ENCODE data around the gene TOPBP1.

The TOPBP1 gene

DNA sequence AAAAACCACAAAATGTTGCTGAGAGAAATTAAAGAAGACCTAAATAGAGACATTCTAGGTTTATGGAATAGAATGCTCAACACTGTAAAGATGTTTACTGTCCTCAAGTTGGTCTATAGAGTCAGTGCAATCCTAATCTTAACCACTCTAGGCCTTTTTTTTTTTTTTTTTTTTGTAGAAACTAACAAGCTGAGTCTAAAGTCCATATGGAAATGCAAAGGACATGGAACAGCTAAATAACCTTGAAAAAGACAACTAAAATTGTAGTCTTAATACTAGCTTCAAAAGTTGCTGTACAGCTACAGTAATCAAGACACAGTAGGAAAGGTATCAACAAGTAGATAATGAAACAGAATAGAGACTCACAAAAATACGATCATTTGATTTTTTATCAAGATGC, 55.4 kb downstream of the TOPBP1 start:
- DNase-seq, result no peak

GRCh38 chr3:133600572-133601081, 61.1 kb downstream of the TOPBP1 start:
- DNase-seq, result no peak

GRCh38 chr3:133599280-133599679, 62.5 kb downstream of the TOPBP1 start:
- peak; percentile 86 for DNase-seq

DNA sequence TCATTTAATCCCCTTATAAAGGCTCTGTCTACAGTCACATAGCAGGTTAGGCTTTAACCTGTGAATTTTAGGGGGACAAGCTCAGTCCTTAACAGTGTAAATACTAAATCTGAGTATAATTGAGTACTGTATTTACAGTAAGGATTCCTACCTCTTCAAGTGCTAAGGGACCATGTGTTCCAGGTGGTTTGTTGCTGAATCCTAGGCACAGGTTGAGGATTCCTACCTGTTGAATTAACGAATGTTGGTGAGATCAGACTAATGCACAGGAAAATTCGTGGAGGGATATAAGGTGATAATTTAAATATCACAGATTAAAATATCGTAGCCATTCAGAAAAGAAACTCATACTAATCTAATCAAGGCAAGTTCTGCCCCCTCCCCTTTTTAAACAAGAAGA, 63.3 kb downstream of the TOPBP1 start:
- DNase-seq, result no peak

DNA sequence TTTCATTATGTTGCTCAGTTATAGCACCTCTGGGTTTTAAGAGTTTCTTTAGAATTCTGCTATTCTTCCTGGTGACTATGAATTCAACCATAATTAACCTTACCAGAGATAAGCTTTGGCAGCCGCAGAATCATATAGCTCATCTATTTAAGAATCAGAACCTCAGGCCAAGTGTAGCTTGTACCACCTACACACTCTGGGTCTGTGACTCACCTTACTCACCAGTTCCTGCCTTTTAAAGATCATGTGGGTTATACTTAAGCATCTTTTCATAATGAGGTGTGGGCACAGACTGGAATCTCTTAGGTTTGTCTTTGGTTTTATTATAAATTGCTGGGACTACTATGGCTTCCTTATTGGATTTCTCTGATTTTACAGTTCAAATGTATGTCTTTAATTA, 66.4 kb downstream of the TOPBP1 start:
- no peak for DNase-seq

GRCh38 chr3:133593243-133593642, 68.5 kb downstream of the TOPBP1 start:
- DNase-seq, result no peak

DNA sequence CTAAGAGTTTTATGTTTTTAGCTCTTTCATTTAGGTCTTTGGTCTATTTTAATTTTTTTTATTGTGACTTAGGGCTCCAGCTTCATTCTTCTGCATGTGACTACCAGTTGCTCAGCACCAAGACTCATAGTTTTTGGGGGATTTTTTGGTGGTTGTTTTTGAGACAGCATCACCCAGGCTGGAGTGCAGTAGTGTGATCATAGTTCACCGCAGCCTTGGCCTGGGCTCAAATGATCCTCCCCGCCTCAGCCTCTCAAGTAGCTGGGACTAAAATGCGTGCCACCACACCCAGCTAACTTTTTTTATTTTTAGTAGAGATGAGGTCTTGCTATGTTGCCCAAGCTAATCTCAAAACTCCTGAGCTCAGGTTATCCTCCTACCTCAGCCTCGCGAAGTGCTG, 68.9 kb downstream of the TOPBP1 start:
- no peak for DNase-seq

DNA sequence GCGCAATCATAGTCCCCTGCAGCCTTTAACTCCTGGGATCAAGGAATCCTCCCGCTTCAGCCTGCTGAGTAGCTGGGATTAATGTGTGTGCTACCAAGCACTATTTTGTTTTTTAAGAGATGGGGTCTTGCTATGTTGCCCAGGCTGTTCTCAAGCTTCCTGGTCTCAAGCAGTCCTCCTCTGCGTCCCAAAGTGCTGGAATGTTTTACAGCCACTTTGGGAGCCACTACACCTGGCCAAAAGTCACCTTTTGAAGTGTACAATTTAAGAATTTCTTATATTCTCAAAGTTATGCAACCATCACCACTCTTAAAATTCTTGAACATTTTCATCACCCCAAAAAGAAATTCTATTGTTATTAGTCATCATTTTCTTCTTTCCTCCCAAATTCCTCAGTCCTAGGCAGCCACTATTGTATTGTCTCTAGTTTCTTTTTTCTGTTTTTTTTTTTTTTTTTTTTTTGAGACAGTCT, 70.4 kb downstream of the TOPBP1 start:
- no peak for DNase-seq

DNA sequence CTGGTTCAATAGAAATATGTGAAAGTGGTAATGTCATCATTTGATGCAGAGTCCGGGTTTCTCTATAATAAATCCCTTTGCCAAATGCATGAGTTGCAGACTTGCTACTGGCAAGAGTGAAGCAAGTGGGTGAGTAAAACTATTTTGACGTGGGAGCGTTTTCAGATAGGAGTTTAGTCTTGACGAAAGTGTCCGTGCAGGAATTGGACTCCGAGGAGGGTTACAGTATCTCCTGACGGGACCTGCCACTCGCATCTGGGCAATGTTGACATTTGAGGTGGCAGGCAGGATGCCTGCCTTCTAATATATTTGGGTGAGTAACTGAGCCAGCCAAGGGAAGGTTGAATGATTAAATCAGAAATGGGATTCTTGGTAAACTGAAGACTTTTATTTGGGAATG, 72.2 kb downstream of the TOPBP1 start:
- no peak for DNase-seq

- DNase-seq, result no peak
These were observed 72.8 kb downstream of the TOPBP1 start for GRCh38 chr3:133588784-133589465.

DNA sequence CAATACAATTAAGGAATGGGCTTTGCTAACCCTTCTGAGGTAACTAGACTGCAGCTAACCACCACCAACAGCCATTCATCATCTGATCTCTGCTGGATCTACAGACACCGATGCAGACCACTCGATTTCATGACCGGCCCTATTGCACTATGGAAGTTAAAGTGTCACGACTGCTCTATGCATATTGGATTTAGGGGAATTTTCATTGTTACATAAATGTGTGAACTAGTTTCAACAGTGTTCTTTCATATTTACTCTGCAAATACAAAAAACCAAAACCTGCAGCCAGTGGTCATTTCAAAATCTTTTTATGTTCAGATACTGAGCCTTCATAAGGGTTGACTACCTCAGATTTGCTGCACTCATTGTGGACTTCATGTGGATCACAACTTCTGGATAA, 73.7 kb downstream of the TOPBP1 start:
- DNase-seq, result no peak

GRCh38 chr3:133583396-133583795, 78.3 kb downstream of the TOPBP1 start:
- no peak for DNase-seq

- no peak for DNase-seq
These were observed 83.1 kb downstream of the TOPBP1 start for GRCh38 chr3:133578548-133579191.

DNA sequence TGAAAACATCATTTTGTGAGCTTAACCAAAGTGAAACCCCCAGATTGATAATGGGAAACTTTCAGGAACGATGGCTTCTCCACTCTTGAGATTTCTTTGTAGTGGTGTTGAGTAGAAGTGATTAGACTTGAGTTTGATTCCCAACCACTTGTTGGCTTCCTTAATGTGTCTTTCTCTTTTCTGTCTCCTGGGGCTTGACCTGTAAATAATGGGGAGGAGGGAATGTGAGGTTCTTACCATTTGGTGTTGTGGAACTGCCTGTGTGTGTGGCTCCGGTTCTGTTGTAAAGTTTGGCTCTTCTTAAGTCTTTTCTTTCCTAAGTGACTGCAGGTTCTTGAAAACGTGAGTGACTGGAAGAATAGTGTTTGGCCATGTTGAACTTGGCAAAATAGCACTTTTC, 85.6 kb downstream of the TOPBP1 start:
- no peak for DNase-seq

DNA sequence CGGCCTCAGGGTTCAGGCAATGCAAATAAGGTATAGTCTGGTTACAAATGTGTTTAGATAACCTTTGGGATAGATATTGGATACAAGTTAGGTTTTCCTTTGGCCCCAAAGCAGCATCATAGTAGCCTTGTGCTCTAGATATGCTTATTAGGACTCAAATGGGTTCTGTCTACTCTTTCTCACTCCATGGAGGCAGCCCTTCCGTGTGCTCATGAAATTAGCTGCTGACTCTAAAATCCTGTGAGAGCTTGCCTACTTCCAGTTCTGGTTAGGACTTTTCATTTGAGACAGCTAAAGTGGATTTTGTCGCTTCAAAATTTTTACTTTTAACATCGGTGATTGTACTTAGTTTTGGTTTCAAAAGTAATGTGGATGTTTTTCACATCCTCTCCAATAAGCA, 86.7 kb downstream of the TOPBP1 start:
- no peak for DNase-seq

- DNase-seq, result no peak
These were observed 87.4 kb downstream of the TOPBP1 start for GRCh38 chr3:133574260-133574881.

- no peak for DNase-seq
These were observed 88.0 kb downstream of the TOPBP1 start, which contains the start of gene CDV3 for GRCh38 chr3:133573629-133574194. Gene CDV3 (plus strand): TSS chr3:133573686. CDS start chr3:133574045, 359 bp downstream.

- no peak for DNase-seq
These were observed 88.6 kb downstream of the TOPBP1 start for GRCh38 chr3:133573054-133573628.

- DNase-seq, result no peak
These were observed 89.3 kb downstream of the TOPBP1 start for GRCh38 chr3:133572158-133573053.

- no peak for DNase-seq
These were observed 90.8 kb downstream of the TOPBP1 start for GRCh38 chr3:133570937-133571320.

DNA sequence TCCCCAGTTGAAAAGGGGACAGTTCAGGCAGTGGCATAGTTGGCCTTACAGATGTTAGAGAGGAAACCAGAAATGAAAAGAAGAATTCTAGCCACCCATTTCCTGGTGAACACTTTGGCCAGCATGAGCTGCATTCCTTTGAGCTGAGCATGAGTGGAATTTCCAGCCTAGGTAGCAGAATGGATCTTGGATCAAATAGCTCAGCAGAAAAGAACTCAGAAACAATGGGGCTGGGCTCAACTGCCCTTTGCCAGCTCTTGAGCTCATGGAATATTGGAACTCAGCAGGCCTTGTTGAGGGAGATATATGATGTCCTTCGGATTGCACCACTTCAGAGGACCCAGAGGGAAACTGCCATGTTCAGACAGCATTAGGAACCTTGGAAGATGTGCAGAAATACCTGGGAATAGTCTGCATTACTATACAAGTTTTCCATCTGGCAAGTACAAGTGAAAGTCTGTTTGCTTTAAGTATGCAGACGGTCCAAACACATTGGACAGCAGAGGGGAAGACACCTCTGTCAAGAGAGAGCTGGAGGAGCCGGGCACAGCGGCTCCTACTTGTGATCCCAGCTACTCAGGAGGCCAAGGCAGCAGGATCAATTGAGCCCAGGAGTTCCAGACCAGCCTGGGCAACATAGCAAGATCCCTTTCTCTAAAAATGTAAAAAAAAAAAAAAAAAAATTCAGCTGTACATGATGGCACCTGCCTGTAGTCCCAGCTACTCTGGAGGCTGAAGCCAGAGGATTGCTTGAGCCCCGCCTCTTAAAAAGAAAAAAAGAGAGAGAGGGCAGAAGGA, 91.4 kb downstream of the TOPBP1 start:
- no peak for DNase-seq

Measured in OCI-M1 (cell line).